ENCODE data around the gene HECA. TPM values are rescaled to one million over a fixed set of nuclear protein-coding genes. Genes with fewer than 3 reads are reported as not detected.
"Not testable (repeated sequence)": the region's sequence is repeated elsewhere in the genome, so short reads cannot be mapped to it uniquely, and the experiment has no call there.

The HECA gene
- total and polyA plus RNA-seq, 2 of the 4 experiments (the other 2 are of a cell fraction) = 3.1 to 4.3 TPM

- no peak overlapping the region for H2AK5ac ChIP-seq (ENCODE audit: low read depth, low read length)
- no peak overlapping the region for H4K5ac ChIP-seq (ENCODE audit: low read depth, low read length)
- H2AFZ ChIP-seq (replicated peaks; ENCODE audit: low read length, poor library complexity) = no peak overlapping the region
- dilution Hi-C loops (cut with HindIII; ENCODE audit: low sequenced_read_pairs, unreplicated experiment) = no loop called here
- no peak overlapping the region for H3K27ac ChIP-seq (ENCODE audit: insufficient read depth, low read length)
- H3K9me1 ChIP-seq (ENCODE audit: insufficient read depth, low read length) = no peaks in the 10 kb centered on the region
- H3K56ac ChIP-seq (ENCODE audit: extremely low read depth, insufficient read depth, low read length) = no peak overlapping the region
- no peak overlapping the region for H3K23ac ChIP-seq (ENCODE audit: low read depth, low read length)
- peaks cover 9% of the 10 kb centered on the region for H3K27me3 ChIP-seq (ENCODE audit: control insufficient read depth, insufficient read depth, low read length)
- H4K8ac ChIP-seq (ENCODE audit: low read depth in 2 of 2, low read length in 2 of 2) = no peak overlapping the region
- no peak overlapping the region for H2BK20ac ChIP-seq (ENCODE audit: low read depth, low read length)
- H4K20me1 ChIP-seq (ENCODE audit: insufficient read depth, low read length) = no peaks in the 10 kb centered on the region
- WGBS, 2 experiments (ENCODE audit: extremely low coverage in 2 of 2, insufficient read length in 1 of 2) = 50% methylated on average over 2 of the region's 3 CpGs; no CpG with 5 or more reads in 1 of the 2 experiments
- H4K91ac ChIP-seq (ENCODE audit: insufficient read depth, low read depth, low read length) = no peak overlapping the region
- TF ChIP-seq MXI1 (IDR thresholded peaks at IDR 0.05; ENCODE audit: borderline replicate concordance, low read depth, low read length) = no peak
- no TSS peak for BruUV-seq (replicated peaks)
- intact Hi-C loops (cut with micrococcal nuclease) = no loop called here
- no peaks in the 10 kb centered on the region for H3K36me3 ChIP-seq (ENCODE audit: control insufficient read depth, insufficient read depth, low read length)
- no peak overlapping the region for H2BK5ac ChIP-seq (ENCODE audit: low read depth, low read length, poor library complexity, severe bottlenecking)
- no peak for ATAC-seq (ENCODE audit: low read depth)
- DNase-seq = no peak
- H2AK9ac ChIP-seq (replicated peaks; ENCODE audit: low read depth, low read length, poor library complexity) = no peak overlapping the region
- no peak overlapping the region for H3K4me2 ChIP-seq (ENCODE audit: low read depth, low read length)
- H3K9me3 ChIP-seq (ENCODE audit: control insufficient read depth, insufficient read depth, low read length) = peaks cover 5% of the 10 kb centered on the region; the same call in 1 of the 2 replicates
- no peak overlapping the region for H3K14ac ChIP-seq (replicated peaks; ENCODE audit: low read depth, low read length)
- POLR2A ChIA-PET (ENCODE audit: unreplicated experiment) = no interaction called here
- H2BK15ac ChIP-seq (ENCODE audit: low read depth, low read length) = no peak overlapping the region
- no peak overlapping the region for H2BK120ac ChIP-seq (ENCODE audit: low read depth, low read length)
- H3K4me1 ChIP-seq (ENCODE audit: control insufficient read depth, insufficient read depth, low read length) = no peaks in the 10 kb centered on the region
- CTCF ChIA-PET = no interaction called here
- H3K9ac ChIP-seq (ENCODE audit: low read depth, low read length) = no peak overlapping the region
- H3K4ac ChIP-seq (ENCODE audit: low read depth, low read length) = no peak overlapping the region
- no peak overlapping the region for H3K18ac ChIP-seq (ENCODE audit: low read depth, low read length)
- in situ Hi-C loops (cut with MboI; ENCODE audit: low sequenced_read_pairs) = no loop called here
- H3K79me1 ChIP-seq (ENCODE audit: low read depth in 1 of 2, low read length in 2 of 2) = no peaks in the 10 kb centered on the region
- no peak overlapping the region for H3K4me3 ChIP-seq (ENCODE audit: insufficient read depth, low read depth, low read length)
Observed at GRCh38 chr6:139119552-139119951, 15.3 kb upstream of the HECA start.

GRCh38 chr6:139122823-139123222 is 12.1 kb upstream of the HECA start:
- intact Hi-C loops (cut with micrococcal nuclease); in situ Hi-C loops (cut with MboI; ENCODE audit: low sequenced_read_pairs); dilution Hi-C loops (cut with HindIII; ENCODE audit: low sequenced_read_pairs, unreplicated experiment): not testable (repeated sequence)

More at GRCh38 chr6:139122823-139123222, 12.1 kb upstream of the HECA start:
- H2AK5ac ChIP-seq (ENCODE audit: low read depth, low read length); H4K91ac ChIP-seq (ENCODE audit: insufficient read depth, low read depth, low read length); H3K14ac ChIP-seq (replicated peaks; ENCODE audit: low read depth, low read length); H2BK120ac ChIP-seq (ENCODE audit: low read depth, low read length); H3K23ac ChIP-seq (ENCODE audit: low read depth, low read length); H4K8ac ChIP-seq (ENCODE audit: low read depth in 2 of 2, low read length in 2 of 2); H2BK15ac ChIP-seq (ENCODE audit: low read depth, low read length); H4K20me1 ChIP-seq (ENCODE audit: insufficient read depth, low read length); H3K9me1 ChIP-seq (ENCODE audit: insufficient read depth, low read length); H3K4me1 ChIP-seq (ENCODE audit: control insufficient read depth, insufficient read depth, low read length); H3K27ac ChIP-seq (ENCODE audit: insufficient read depth, low read length); H3K36me3 ChIP-seq (ENCODE audit: control insufficient read depth, insufficient read depth, low read length); H3K27me3 ChIP-seq (ENCODE audit: control insufficient read depth, insufficient read depth, low read length); H3K4me2 ChIP-seq (ENCODE audit: low read depth, low read length); H3K4me3 ChIP-seq (ENCODE audit: insufficient read depth, low read depth, low read length); H4K5ac ChIP-seq (ENCODE audit: low read depth, low read length); BruUV-seq (replicated peaks); H3K56ac ChIP-seq (ENCODE audit: extremely low read depth, insufficient read depth, low read length); DNase-seq; H2AK9ac ChIP-seq (replicated peaks; ENCODE audit: low read depth, low read length, poor library complexity); H2AFZ ChIP-seq (replicated peaks; ENCODE audit: low read length, poor library complexity); H3K9ac ChIP-seq (ENCODE audit: low read depth, low read length); POLR2A ChIA-PET (ENCODE audit: unreplicated experiment); H2BK20ac ChIP-seq (ENCODE audit: low read depth, low read length); ATAC-seq (ENCODE audit: low read depth); H3K79me1 ChIP-seq (ENCODE audit: low read depth in 1 of 2, low read length in 2 of 2); H3K4ac ChIP-seq (ENCODE audit: low read depth, low read length); CTCF ChIA-PET; H3K18ac ChIP-seq (ENCODE audit: low read depth, low read length); H2BK5ac ChIP-seq (ENCODE audit: low read depth, low read length, poor library complexity, severe bottlenecking); H3K9me3 ChIP-seq (ENCODE audit: control insufficient read depth, insufficient read depth, low read length): not testable (repeated sequence)
- no CpG with 5 or more reads among the region's 3 CpGs for WGBS, 2 experiments (ENCODE audit: extremely low coverage in 2 of 2, insufficient read length in 1 of 2)
